Lung (tissue), 12 donors: ENCODE data around the gene ANGPTL4. TPM values are rescaled to one million over a fixed set of nuclear protein-coding genes. Genes with fewer than 3 reads are reported as not detected.

Experiments
- ATAC-seq: fragments of 200-7000 bp; cut with Tn5 transposase; one replicate; pipeline ENCODE4 v1.9.1; 2020; ENCODE audit warnings: moderate number of reproducible peaks; ENCODE audit not compliant: insufficient read depth, low FRiP score
- DNase-seq, 3 donors: peaks; one replicate each; pipeline ENCODE4 v3.0.0-alpha.2; 2013 to 2017
- H3K27ac ChIP-seq, 2 donors: one replicate each; pipeline ENCODE4 v1.5.1; 2013; ENCODE audit warnings: mild to moderate bottlenecking in 2 of 2, moderate library complexity in 2 of 2, control low read depth in 1 of 2, inconsistent platforms in 1 of 2, low read depth in 1 of 2, low read length in 1 of 2
- H3K27me3 ChIP-seq, 3 donors: one replicate each; pipeline ENCODE4 v1.5.1; 2013; ENCODE audit warnings: low read length in 2 of 3; ENCODE audit not compliant: control insufficient read depth in 3 of 3, insufficient read depth in 3 of 3
- H3K36me3 ChIP-seq, 4 donors: one replicate each; pipeline ENCODE4 v1.5.1; 2013; ENCODE audit warnings: low read length in 4 of 4, mild to moderate bottlenecking in 1 of 4, moderate library complexity in 1 of 4; ENCODE audit not compliant: control insufficient read depth in 4 of 4, insufficient read depth in 4 of 4
- H3K4me1 ChIP-seq, 5 donors: one replicate each; pipeline ENCODE4 v1.5.1; 2013; ENCODE audit warnings: low read length in 5 of 5, mild to moderate bottlenecking in 2 of 5, moderate library complexity in 1 of 5; ENCODE audit not compliant: control insufficient read depth in 5 of 5, insufficient read depth in 5 of 5
- H3K4me3 ChIP-seq: one replicate; pipeline ENCODE4 v1.5.1; 2013; ENCODE audit warnings: mild to moderate bottlenecking, control low read depth, moderate library complexity
- H3K9ac ChIP-seq, 2 donors: one replicate each; pipeline ENCODE4 v1.5.1; 2013; ENCODE audit warnings: low read length in 2 of 2, control low read depth in 1 of 2; ENCODE audit not compliant: insufficient read depth in 1 of 2
- H3K9me3 ChIP-seq, 4 donors: one replicate each; pipeline ENCODE4 v1.5.1; 2013; ENCODE audit warnings: low read length in 3 of 4, mild to moderate bottlenecking in 1 of 4, moderate library complexity in 1 of 4; ENCODE audit not compliant: control insufficient read depth in 4 of 4, insufficient read depth in 3 of 4
- WGBS, 2 donors: extraction: QIAGEN DNeasy Blood & Tissue Kit; methylation state at CpG; one replicate each; pipeline ENCODE4 v1.1.7; 2013; 5-methylcytosine and 5-hydroxymethylcytosine counted together
- polyA plus RNA-seq, 2 donors: library from polyadenylated mRNA; stranded (reverse); fragments of 200-250 nt; gene quantifications; one replicate each; pipeline ENCODE4 v1.2.1, GENCODE V29; 2013
- total RNA-seq, 2 donors: library from RNA; depleted of rRNA in 1 of 2; stranded (reverse); fragments of >200 nt in 1 of 2; gene quantifications; one replicate each; pipeline ENCODE4 v1.2.1, GENCODE V29; 2014 to 2021
- TF ChIP-seq, protein P1 (sequence below): IDR thresholded peaks from 2 replicates; pipeline ENCODE4 v1.5.1; 2012; ENCODE audit warnings: mild to moderate bottlenecking; ENCODE audit errors: control extremely low read depth, extremely low read depth
- donor health status: control.
- donor health status: control.
- donor health status: Bipolar disorder and iron deficiency.
- donor health status: healthy.
- donor health status: DM: yes; HTN: yes; CAD: no.

Gene ANGPTL4
- total and polyA plus RNA-seq, 4 donors = 4.4 to 96.3 (median 12.6) TPM

DNA sequence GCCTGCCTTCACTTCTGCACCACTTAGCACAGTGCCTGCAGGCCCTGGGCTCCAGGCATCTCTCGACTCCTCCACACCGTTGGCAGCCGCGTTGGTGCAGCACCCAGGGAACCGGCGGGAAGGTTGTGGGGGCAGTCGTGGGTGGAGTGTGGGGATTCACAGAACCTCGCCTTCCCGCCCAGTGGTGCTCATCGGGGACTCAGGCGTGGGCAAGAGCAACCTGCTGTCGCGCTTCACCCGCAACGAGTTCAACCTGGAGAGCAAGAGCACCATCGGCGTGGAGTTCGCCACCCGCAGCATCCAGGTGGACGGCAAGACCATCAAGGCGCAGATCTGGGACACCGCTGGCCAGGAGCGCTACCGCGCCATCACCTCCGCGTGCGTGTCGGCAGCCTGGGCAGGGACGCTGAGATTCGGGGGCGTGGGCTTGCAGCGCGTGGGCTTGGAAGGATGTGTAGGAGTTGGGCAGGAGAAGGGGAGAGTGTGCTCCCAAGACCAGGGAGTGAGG lies 35.8 kb downstream of the ANGPTL4 start:
- H3K9me3 ChIP-seq = no peaks in the 10 kb centered on the region
- H3K9ac ChIP-seq = no peak overlapping the region
- ATAC-seq (no peak), DNase-seq (no peak)
- H3K4me1 ChIP-seq = peaks cover 0 to 17% (median 5%) of the 10 kb centered on the region in 5 donors
- peaks cover 4 to 38% (median 18%) of the 10 kb centered on the region in 4 donors for H3K36me3 ChIP-seq
- TF ChIP-seq, protein P1, sequence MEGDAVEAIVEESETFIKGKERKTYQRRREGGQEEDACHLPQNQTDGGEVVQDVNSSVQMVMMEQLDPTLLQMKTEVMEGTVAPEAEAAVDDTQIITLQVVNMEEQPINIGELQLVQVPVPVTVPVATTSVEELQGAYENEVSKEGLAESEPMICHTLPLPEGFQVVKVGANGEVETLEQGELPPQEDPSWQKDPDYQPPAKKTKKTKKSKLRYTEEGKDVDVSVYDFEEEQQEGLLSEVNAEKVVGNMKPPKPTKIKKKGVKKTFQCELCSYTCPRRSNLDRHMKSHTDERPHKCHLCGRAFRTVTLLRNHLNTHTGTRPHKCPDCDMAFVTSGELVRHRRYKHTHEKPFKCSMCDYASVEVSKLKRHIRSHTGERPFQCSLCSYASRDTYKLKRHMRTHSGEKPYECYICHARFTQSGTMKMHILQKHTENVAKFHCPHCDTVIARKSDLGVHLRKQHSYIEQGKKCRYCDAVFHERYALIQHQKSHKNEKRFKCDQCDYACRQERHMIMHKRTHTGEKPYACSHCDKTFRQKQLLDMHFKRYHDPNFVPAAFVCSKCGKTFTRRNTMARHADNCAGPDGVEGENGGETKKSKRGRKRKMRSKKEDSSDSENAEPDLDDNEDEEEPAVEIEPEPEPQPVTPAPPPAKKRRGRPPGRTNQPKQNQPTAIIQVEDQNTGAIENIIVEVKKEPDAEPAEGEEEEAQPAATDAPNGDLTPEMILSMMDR = no peak
- H3K27ac ChIP-seq = no peak overlapping the region
- H3K27me3 ChIP-seq = no peaks in the 10 kb centered on the region
- WGBS, 2 donors = 92 to 96% methylated on average over 34 of the region's 34 CpGs
- no peak overlapping the region for H3K4me3 ChIP-seq

DNA sequence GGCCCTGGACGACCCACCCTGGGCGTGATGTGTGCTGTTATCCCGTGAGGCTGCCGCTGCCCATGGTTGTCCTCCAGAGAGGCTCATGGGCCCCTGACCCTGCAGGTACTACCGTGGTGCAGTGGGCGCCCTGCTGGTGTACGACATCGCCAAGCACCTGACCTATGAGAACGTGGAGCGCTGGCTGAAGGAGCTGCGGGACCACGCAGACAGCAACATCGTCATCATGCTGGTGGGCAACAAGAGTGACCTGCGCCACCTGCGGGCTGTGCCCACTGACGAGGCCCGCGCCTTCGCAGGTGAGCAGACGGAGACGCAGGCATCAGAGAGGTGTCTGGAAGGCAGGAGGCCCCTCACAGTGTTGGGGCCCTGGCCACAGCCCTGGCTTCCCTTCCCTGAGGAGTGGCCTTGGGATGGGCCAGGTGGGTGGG lies 38.0 kb downstream of the ANGPTL4 start:
- H3K4me1 ChIP-seq = peaks cover 0 to 9% (median 5%) of the 10 kb centered on the region in 5 donors
- ATAC-seq (no peak), DNase-seq (no peak)
- peaks cover 4 to 45% (median 22%) of the 10 kb centered on the region in 4 donors for H3K36me3 ChIP-seq
- TF ChIP-seq, protein P1 = no peak
- no peak overlapping the region for H3K4me3 ChIP-seq
- H3K27me3 ChIP-seq = no peaks in the 10 kb centered on the region
- WGBS, 2 donors = 96 to 97% methylated on average over 21 of the region's 21 CpGs
- no peak overlapping the region for H3K27ac ChIP-seq
- H3K9ac ChIP-seq = no peak overlapping the region
- H3K9me3 ChIP-seq = no peaks in the 10 kb centered on the region

DNA sequence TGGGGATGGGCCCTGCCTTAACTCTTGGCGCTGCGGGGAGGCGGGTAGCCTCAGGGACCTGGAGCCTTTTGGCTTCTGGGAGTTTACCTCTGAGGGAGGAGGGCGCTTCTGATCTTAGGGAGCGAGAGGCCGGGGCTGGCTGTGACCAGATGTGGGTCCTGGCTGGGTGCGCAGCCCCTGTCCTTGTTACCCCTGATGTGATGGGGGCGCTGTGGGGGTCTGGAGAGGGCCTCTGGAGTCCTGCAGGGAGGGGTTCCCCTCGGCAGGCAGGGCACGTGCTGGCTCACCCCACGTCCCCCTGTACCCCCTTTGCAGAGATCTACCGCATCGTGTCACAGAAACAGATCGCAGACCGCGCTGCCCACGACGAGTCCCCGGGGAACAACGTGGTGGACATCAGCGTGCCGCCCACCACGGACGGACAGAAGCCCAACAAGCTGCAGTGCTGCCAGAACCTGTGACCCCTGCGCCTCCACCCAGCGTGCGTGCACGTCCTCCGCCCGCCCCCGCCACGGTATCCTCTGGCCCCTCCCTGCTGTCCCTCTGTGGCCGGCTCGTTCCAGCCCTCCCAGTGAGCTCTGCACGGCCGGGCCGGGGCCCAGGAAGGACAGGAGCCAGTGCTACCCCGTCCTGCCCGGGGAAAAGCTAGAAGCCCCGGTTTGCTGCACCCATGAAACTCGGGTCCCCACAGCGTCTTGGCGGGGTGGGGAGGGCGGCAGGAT lies 39.3 kb downstream of the ANGPTL4 start:
- H3K27ac ChIP-seq = no peak overlapping the region
- 91 to 95% methylated on average over 35 to 44 of the region's 44 CpGs for WGBS, 2 donors
- ATAC-seq (no peak), DNase-seq (no peak)
- H3K27me3 ChIP-seq = no peaks in the 10 kb centered on the region
- no peak overlapping the region for H3K4me3 ChIP-seq
- no peaks in the 10 kb centered on the region for H3K9me3 ChIP-seq
- peaks cover 4 to 45% (median 22%) of the 10 kb centered on the region in 4 donors for H3K36me3 ChIP-seq
- TF ChIP-seq, protein P1 = no peak
- peaks cover 0 to under 1% (median 0%) of the 10 kb centered on the region in 5 donors for H3K4me1 ChIP-seq
- no peak overlapping the region for H3K9ac ChIP-seq

DNA sequence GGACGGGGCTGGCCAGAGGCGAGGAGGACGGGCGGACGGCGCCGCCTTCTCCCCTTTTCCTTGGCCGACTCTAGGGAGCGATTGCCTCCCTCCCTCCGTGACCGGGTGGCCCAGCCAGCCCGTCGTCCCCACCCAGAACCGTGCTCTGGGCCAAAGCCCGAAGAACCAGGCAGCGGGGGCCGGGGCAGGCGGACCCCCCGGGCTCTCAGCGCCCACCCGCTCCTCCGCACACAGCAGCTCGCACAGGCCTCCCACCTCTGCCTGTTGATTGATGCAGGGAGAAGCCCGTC lies 39.8 kb downstream of the ANGPTL4 start:
- no peaks in the 10 kb centered on the region for H3K9me3 ChIP-seq
- H3K9ac ChIP-seq = no peak overlapping the region
- 89 to 93% methylated on average over 12 to 24 of the region's 24 CpGs for WGBS, 2 donors
- no peaks in the 10 kb centered on the region for H3K27me3 ChIP-seq
- ATAC-seq (no peak), DNase-seq (no peak)
- no peak overlapping the region for H3K27ac ChIP-seq
- TF ChIP-seq, protein P1 = no peak
- H3K4me3 ChIP-seq = no peak overlapping the region
- H3K36me3 ChIP-seq = peaks cover 4 to 45% (median 22%) of the 10 kb centered on the region in 4 donors
- no peaks in the 10 kb centered on the region for H3K4me1 ChIP-seq
